AML-193 (cell line): ENCODE results near the gene FAM181A.

Experiments used
- DNase-seq, 2 experiments: peaks; one replicate each; lab custom pipeline; 2025; lab: John Stamatoyannopoulos, UW

FAM181A gene

GRCh38 chr14:93978735-93979134 lies 51.6 kb downstream of the FAM181A start:
- no peak for DNase-seq
